OCI-M2 (cell line): ENCODE data around the gene COL1A2.

Experiments used
- DNase-seq: peaks from one replicate; lab custom pipeline; 2025; ENCODE audit not compliant: unreplicated experiment; lab: John Stamatoyannopoulos, UW

Gene COL1A2

DNA sequence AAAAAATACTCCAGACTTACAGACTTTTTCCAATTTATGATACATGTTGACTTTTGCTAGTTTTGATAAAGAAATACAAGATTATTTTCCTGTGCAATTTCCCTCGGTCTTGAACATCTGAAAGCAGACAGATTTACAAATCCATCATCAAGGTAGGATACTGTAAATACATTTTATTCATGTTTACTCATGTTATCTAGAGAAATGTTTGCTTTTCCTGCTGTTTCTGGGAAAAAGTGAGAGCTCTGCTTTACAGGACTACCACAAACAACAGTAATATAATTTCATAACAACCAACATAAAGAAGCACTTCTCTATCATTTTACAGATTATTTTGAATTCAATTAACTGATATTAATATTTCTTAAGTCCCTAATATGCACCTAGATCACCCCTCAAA is 83.2 kb downstream of the COL1A2 start:
- no peak for DNase-seq

DNA sequence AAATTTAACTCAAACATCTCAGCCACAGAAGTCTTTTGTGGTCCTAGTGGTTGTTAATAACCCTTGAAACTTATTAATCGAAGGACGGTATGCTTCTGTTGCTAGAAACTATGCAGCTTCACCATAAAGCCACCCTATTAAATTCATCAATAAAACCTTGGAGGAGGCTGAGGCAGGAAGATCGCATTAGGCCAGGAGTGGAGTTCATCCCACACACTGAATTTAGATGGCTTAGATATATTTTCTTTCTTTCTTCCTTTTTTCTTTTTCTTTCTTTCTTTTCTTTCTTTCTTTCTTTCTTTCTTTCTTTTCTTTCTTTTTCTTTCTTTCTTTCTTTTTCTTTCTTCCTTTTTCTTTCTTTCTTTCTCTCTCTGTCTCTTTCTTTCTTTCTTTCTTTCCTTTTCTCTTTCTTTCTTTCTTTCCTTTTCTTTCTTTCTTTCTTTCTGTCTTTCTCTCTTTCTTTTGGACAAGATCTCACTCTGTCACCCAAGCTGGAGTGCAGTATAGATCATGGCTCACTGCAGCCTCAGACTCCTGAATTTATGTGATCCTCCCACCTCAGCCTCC is 84.0 kb downstream of the COL1A2 start:
- no peak for DNase-seq
